Fibroblast of lung (primary cell): ENCODE measurements around the gene DDI1. TPM values are rescaled to one million over a fixed set of nuclear protein-coding genes. Genes with fewer than 3 reads are reported as not detected.

Experiments
- DNase-seq, 2 donors: peaks; one replicate each; pipeline versions ENCODE4 v3.0.0 to v3.0.0-alpha.2; 2010; ENCODE audit warnings: low read depth in 2 of 2
- H2AFZ ChIP-seq: 2 replicates; pipeline ENCODE4 v1.5.1; 2012; ENCODE audit warnings: low read length, control low read depth, inconsistent platforms
- H3K27ac ChIP-seq: 2 replicates; pipeline ENCODE4 v1.5.1; 2011; ENCODE audit warnings: low read length, control low read depth; ENCODE audit not compliant: insufficient read depth
- H3K27me3 ChIP-seq: 2 replicates; pipeline ENCODE4 v1.5.1; 2011; ENCODE audit warnings: mild to moderate bottlenecking, low read length; ENCODE audit not compliant: control insufficient read depth, insufficient read depth
- H3K36me3 ChIP-seq: 2 replicates; pipeline ENCODE4 v1.5.1; 2011; ENCODE audit warnings: low read length; ENCODE audit not compliant: control insufficient read depth, insufficient read depth
- H3K4me1 ChIP-seq: 2 replicates; pipeline ENCODE4 v1.5.1; 2011; ENCODE audit warnings: low read length; ENCODE audit not compliant: control insufficient read depth, insufficient read depth; ENCODE audit errors: extremely low read depth
- H3K4me2 ChIP-seq: 2 replicates; pipeline ENCODE4 v1.5.1; 2011; ENCODE audit warnings: low read length, control low read depth; ENCODE audit not compliant: insufficient read depth; ENCODE audit errors: extremely low read depth
- H3K4me3 ChIP-seq, 4 experiments: fragments of 200-600 bp in 1 of 4; sonication (generic) in 1 of 4; replicated peaks in 1 of 4; 2 replicates each; pipeline ENCODE4 v1.5.1; 2011 to 2016; ENCODE audit warnings: low read length in 4 of 4, low read depth in 3 of 4, mild to moderate bottlenecking in 3 of 4, control low read depth in 2 of 4, inconsistent platforms in 1 of 4, mixed read lengths in 1 of 4; ENCODE audit not compliant: insufficient read depth in 1 of 4; ENCODE audit errors: control extremely low read depth in 1 of 4
- H3K79me2 ChIP-seq: 2 replicates; pipeline ENCODE4 v1.5.1; 2012; ENCODE audit warnings: mild to moderate bottlenecking, low read length, inconsistent platforms; ENCODE audit not compliant: control insufficient read depth, insufficient read depth
- H3K9ac ChIP-seq: 2 replicates; pipeline ENCODE4 v1.5.1; 2011; ENCODE audit warnings: mild to moderate bottlenecking, low read length, control low read depth; ENCODE audit not compliant: insufficient read depth
- H3K9me3 ChIP-seq: 2 replicates; pipeline ENCODE4 v1.5.1; 2012; ENCODE audit warnings: low read depth, low read length; ENCODE audit not compliant: control insufficient read depth, insufficient read depth
- H4K20me1 ChIP-seq: 2 replicates; pipeline ENCODE4 v1.5.1; 2011; ENCODE audit warnings: low read length; ENCODE audit not compliant: control insufficient read depth, insufficient read depth; ENCODE audit errors: extremely low read depth
- EZH2 ChIP-seq: IDR thresholded peaks from 2 replicates; pipeline ENCODE4 v1.5.1; 2012; ENCODE audit warnings: low read length, control low read depth, mild to moderate bottlenecking; ENCODE audit errors: missing control alignments
- polyA minus RNA-seq: library from RNA; depleted of rRNA, polyadenylated mRNA; stranded (reverse); fragments of >200 nt; gene quantifications from 2 replicates; pipeline ENCODE4 v1.2.3, GENCODE V29; 2011; ENCODE audit warnings: low replicate concordance
- polyA plus RNA-seq, 2 donors: library from polyadenylated mRNA; depleted of rRNA in 1 of 2; stranded (reverse) in 1 of 2; unstranded in 1 of 2; fragments of >200 nt; gene quantifications; 2 replicates each; pipeline ENCODE4 v1.2.1, GENCODE V29; 2011 to 2012; ENCODE audit warnings: missing spikeins in 1 of 2
- total RNA-seq: library from RNA; depleted of rRNA; stranded (reverse); fragments of >200 nt; gene quantifications from 2 replicates; pipeline ENCODE4 v1.2.1, GENCODE V29; 2014
- TF ChIP-seq, protein P1 (sequence below), 2 donors: IDR thresholded peaks in 1 of 2; conservative IDR thresholded peaks in 1 of 2; 1 replicate in 1 of 2; 2 replicates in 1 of 2; pipeline ENCODE4 v1.5.1; 2011 to 2012; ENCODE audit warnings: low read length in 2 of 2, control low read depth in 1 of 2, inconsistent platforms in 1 of 2, low read depth in 1 of 2, mild to moderate bottlenecking in 1 of 2

Gene DDI1
- total RNA-seq (not detected in 2 replicates), polyA plus RNA-seq (not detected in 2 replicates), polyA minus RNA-seq (not detected in 2 replicates)
- not detected in 2 replicates for polyA plus RNA-seq (2012)

DNA sequence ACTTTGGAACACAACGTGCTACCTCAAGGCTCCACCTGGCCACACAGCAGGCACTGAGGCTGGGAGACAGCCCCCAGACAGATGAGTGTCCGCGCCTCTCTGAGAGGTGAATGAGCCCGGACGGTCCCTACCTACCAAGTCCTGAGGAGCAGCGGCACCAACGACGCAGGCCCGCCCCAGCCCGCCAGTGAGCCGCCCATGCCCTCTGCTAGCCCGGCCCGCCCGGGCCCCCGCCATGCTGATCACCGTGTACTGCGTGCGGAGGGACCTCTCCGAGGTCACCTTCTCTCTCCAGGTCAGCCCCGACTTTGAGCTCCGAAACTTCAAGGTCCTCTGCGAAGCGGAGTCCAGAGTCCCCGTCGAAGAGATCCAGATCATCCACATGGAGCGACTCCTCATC, at the start of gene DDI1:
TSS of gene DDI1 (plus strand) at position 53 of the 400 bp plus-strand sequence. CDS start at position 236, 183 bp downstream.
- TF ChIP-seq, protein P1, sequence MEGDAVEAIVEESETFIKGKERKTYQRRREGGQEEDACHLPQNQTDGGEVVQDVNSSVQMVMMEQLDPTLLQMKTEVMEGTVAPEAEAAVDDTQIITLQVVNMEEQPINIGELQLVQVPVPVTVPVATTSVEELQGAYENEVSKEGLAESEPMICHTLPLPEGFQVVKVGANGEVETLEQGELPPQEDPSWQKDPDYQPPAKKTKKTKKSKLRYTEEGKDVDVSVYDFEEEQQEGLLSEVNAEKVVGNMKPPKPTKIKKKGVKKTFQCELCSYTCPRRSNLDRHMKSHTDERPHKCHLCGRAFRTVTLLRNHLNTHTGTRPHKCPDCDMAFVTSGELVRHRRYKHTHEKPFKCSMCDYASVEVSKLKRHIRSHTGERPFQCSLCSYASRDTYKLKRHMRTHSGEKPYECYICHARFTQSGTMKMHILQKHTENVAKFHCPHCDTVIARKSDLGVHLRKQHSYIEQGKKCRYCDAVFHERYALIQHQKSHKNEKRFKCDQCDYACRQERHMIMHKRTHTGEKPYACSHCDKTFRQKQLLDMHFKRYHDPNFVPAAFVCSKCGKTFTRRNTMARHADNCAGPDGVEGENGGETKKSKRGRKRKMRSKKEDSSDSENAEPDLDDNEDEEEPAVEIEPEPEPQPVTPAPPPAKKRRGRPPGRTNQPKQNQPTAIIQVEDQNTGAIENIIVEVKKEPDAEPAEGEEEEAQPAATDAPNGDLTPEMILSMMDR (conservative IDR thresholded peaks at IDR 0.05 in 1 of 2, IDR thresholded peaks at IDR 0.05 in 1 of 2; ENCODE audit: low read depth in 1 of 2, low read length in 2 of 2) = no peak
- no peak for TF ChIP-seq EZH2
- H3K27me3 ChIP-seq = no peaks in the 10 kb centered on the region
- DNase-seq = no peak
- no peak within 1 kb of the TSS for H3K9ac ChIP-seq
- no peaks in the 10 kb centered on the region for H3K79me2 ChIP-seq
- no peaks in the 10 kb centered on the region for H3K9me3 ChIP-seq
- H3K4me2 ChIP-seq = no peak within 1 kb of the TSS
- H3K4me3 ChIP-seq = no peak within 1 kb of the TSS
- H3K4me1 ChIP-seq = no peaks in the 10 kb centered on the region
- no peak within 1 kb of the TSS for H2AFZ ChIP-seq
- no peaks in the 10 kb centered on the region for H4K20me1 ChIP-seq
- no peak within 1 kb of the TSS for H3K27ac ChIP-seq
- H3K36me3 ChIP-seq = no peaks in the 10 kb centered on the region

DNA sequence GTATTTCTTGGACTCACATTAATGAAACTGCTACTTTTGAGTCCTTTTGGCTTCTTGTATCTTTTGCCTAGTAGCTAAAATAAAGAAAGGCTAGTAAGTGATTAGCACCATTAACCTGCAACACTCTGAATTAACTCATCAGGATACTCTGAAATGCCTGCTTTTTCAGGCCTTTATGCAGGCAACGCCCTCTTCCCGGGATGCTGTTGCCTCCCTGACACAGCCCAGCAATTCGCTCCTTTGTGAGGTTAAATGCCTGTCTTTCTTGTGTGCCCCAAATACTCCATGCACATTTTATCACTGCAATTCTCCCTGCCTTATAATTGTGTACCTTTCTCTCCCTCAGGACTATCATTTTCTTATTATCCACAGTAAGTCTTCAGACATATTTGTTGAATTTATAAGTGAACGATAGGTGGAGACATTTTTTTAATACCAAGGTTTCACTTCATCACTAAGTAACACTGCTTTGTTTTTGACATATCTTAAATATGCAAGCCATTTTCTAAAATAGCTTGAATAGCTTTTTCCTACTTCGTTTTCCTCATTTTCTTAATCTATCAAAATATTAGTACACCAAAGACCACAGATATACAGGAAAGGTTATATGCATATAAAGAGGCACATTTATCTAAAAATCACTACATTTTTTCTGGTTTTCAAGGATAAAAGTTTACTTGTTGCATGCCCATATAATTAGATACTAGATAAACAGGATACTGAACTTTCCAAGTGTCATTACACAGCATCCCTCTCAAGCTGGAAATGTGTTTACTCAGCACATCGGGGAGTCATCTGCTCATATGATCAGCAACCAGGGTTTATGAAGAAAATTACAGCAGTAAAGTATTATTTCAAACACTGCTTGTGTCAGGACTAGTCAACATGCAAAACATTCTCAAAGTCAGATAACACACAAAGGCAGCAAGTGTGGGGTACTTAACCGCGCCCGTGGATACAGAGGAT, 48.5 kb upstream of the DDI1 start:
- Histone ChIP-seq H4K20me1 (no peaks in the 10 kb centered on the region), H3K4me1 (no peaks in the 10 kb centered on the region), H3K27me3 (no peaks in the 10 kb centered on the region), H3K27ac (no peak overlapping the region), H3K9ac (no peak overlapping the region), H3K4me3 (no peak overlapping the region), H2AFZ (no peak overlapping the region), H3K36me3 (no peaks in the 10 kb centered on the region), H3K9me3 (no peaks in the 10 kb centered on the region), H3K79me2 (no peaks in the 10 kb centered on the region), H3K4me2 (no peak overlapping the region)
- peak in 1 of 2 donors; percentile 43 for DNase-seq
- TF ChIP-seq EZH2 = no peak
- TF ChIP-seq, protein P1 (conservative IDR thresholded peaks at IDR 0.05 in 1 of 2, IDR thresholded peaks at IDR 0.05 in 1 of 2; ENCODE audit: low read depth in 1 of 2, low read length in 2 of 2) = no peak

DNA sequence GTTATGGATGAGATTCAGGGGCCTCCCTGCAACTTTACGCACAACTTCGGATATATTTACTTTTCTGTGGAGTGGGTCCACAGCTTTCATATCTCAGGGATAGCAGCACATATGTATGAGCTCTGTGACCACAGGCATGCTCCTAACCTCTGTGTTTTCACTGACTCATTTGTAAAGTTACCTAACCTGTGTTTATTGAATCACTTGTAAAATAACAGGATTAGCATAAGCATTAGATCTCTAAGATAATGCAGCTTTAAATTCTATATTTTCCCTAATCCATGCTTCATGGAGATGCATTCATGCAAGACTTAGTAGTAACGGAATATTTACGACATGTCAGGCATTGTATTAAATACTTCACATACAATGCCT, 47.9 kb upstream of the DDI1 start:
- DNase-seq = peak; percentile 51 to 81
- no peak for TF ChIP-seq EZH2
- TF ChIP-seq, protein P1 (conservative IDR thresholded peaks at IDR 0.05 in 1 of 2, IDR thresholded peaks at IDR 0.05 in 1 of 2; ENCODE audit: low read depth in 1 of 2, low read length in 2 of 2) = no peak
- H2AFZ ChIP-seq = no peak overlapping the region
- H3K27ac ChIP-seq = no peak overlapping the region
- H3K4me1 ChIP-seq = no peaks in the 10 kb centered on the region
- no peak overlapping the region for H3K4me2 ChIP-seq
- H3K27me3 ChIP-seq = no peaks in the 10 kb centered on the region
- no peaks in the 10 kb centered on the region for H3K79me2 ChIP-seq
- H3K36me3 ChIP-seq = no peaks in the 10 kb centered on the region
- no peaks in the 10 kb centered on the region for H4K20me1 ChIP-seq
- H3K4me3 ChIP-seq = no peak overlapping the region
- no peak overlapping the region for H3K9ac ChIP-seq
- no peaks in the 10 kb centered on the region for H3K9me3 ChIP-seq
